Cerebellar nuclear complex (tissue), 1 donor: ENCODE measurements around the gene GPR27.

Source experiments
- DNase-seq, 2 experiments: peaks; one replicate each; lab custom pipeline; 2025; lab: John Stamatoyannopoulos, UW

The GPR27 gene

DNA sequence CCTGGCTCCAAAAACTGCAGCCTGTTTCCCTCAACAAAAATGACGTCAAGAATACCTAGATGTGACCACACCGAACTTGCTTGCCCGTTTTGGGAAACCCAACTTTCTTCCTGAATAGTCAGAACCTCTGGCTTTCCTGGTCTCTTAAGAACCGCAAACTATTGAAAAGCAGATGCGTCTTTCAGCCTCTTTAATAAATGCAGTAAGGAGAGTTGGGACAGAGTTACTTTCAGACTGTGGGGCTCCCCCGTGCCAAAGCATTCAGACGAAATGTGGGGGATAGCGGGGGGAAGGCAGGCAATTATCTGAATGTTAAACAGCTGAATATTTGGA, 32.5 kb downstream of the GPR27 start:
- DNase-seq, result no peak

DNA sequence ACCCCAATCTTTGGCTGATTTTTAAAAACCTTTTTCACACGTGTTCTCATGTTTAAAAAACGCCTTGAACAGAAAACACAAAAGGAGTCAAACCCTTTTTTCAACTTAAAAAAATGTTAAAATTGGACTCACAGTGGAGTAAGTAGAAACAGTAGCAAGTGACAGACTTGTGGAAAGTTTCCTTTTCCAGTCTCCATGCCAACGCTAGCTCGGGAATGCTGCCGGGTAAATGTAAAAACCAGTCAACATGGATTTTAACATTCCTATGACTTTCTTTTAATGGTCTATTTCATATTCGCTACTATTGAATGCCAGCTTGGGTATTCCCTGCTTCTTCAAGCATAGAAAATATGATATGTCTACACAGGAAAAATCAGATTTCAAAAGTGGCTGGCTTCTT, 32.9 kb downstream of the GPR27 start:
- DNase-seq, result no peak

DNA sequence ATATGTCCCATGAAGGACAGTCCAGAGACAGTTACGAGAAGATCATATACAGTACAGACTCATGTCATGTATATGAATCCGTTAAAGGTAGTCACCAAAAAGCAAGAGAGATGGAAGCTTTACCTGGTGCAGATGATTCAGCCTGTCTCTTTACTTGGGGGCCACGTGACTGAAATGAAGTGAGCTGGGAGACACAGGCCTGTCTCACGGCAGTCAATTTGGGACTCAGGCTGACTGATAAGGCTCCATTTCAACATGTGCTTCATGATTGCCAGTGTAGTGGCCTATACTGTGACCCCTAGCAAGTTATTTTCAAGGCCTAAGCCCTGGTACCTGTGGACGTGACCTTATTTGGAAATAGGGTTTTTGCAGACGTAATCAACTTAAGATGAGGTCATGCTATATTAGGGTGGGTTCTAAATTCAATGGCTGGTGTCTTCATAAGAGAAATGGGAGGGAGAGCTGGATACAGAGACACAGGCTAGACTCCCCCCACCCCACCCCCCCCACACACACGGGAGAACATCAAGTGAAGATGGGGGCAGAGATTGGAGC, 34.3 kb downstream of the GPR27 start:
- no peak for DNase-seq

DNA sequence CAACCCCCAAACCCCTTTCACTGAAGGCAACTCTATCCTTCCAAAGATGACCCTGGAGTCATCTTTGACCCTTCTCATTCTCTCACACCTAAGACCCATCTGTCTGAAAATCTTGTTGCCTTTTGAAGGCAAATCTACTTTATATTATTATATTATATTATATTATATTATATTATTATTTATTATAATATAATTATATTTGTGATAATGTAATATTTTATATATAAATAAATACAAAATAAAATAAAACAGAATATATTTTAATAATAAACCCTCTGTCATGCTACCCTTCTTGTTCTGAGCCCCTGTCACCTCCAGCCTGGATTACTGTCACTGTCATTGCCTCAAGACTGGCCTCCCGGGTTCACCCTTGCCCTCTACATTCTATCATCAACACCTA, 36.3 kb downstream of the GPR27 start:
- no peak for DNase-seq

DNA sequence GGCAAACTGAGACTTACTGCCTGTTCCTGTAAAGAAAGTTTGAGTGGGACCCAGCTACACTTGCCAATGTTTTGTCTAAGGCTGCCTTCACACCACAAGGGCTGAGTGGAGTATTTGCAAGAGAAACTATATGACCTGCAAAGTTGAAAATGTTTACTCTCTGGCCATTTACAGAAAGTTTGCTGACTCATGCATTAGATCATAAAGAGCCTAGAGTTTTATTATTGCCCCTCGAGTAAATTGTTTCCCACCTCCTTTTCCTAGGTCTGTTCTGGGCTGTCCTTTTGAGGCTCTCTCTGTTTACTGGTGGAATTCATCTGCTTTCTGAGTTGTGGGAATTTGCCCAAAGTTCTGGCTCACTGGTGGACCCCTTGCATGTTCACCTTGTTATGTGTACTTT, 38.0 kb downstream of the GPR27 start:
- no peak for DNase-seq

DNA sequence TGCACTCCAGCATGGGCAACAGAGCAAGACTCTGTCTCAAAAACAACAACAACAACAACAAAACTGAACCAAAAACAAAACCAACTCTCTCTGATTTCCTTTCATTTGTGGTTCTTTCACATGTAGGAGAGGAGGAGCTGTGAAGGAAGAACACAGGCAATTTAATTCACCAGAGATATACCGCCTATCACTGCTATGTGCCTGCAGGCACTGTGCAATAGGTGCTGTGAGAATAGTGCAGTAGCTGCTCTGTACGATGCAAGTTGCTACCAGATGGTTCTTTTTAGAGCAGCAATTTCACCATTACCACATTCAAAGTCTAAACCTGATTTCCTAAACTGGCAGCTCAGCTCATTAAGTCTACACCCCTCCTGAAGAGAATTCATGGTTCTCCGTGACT, 42.6 kb downstream of the GPR27 start:
- DNase-seq, result no peak

DNA sequence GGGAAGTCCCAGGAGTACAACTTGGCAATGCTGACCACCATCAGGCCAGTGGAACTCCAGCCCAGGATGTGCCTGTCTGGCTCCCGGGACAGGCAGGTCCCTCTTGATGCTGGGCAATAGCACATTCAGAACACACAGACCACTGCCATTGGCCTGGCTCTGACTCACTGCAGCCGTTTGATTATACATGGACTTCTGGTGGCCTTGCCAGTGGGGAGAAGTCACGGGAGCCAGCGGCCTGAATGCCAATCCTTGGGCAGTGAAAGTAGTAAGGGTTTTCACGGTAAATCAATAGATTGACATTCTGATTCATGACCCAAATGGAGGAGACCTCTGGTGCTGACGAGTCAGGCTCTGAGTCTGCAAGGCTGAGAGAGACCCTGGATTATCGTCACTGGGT, 43.8 kb downstream of the GPR27 start:
- DNase-seq, result no peak

DNA sequence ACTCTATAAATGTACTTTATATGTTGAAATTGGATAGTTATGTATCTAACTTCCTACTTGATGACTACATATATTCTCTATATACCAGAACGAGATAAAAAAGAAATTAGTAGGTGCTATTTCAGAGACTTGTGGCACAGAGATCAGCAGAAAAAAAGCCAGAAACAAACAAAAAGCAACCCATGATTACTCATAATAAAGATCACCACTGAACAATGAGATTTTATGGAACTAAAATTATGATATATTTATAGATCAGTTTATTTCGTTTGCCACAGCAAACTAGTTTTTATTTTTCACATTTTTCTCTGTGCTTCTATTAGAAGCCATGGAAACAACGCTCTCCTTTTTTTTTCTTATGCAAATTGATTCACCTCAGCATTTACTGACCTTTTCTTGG, 46.4 kb downstream of the GPR27 start:
- DNase-seq, result no peak

DNA sequence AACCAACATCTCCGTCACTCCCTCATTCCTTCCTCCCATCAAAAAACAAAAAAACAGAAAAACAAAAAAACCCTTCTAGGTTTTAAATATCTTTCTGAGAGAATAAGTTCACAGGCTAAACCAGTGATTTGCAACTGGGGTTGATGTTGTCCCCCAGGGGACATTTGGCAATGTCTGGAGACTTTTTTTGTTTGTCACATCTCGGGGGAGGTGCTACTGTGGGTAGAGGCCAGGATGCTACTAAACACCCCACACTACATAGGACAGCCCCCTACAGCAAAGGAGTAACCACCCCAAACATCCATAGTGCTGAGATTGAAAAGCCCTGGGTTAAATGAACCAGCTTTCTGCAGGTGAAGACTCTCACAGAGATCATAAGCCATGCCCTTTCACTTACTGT, 48.3 kb downstream of the GPR27 start:
- no peak for DNase-seq

DNA sequence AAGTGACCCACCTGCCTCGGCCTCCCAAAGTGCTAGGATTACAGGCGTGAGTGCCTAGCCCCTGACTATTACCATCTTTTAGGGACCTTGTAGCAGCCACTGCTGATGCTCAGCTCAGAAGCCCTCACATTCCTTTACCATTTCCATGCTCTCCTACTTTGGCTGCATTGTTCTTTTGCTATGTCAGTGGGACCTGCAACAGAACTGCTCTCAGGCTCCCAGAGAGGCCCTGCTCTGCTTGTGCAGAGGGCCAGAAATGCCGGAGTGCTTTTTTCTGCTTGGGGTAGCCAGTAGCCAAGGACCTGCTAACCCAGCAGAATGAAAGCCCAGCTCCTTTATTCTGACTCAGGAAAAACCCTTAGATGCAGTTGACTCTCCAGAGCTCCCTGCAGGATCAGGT, 49.6 kb downstream of the GPR27 start:
- DNase-seq, result no peak

DNA sequence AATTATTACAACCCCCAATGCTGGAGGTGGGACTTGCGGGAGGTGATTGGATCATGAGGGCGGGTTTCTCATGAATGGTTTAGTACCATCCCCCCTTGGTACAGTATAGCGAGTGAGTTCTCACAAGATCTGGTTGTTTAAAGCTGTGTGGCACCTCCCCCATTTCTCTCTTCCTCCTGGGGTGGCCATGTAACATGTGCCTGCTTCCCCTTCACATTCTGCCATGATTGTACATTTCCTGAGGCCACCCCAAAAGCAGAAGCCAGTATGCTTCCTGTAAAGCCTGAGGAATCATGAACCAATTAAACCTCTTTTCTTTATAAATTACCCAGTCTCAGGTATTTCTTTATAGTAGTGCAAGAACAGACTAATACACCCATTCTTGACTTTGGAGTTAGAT, 51.5 kb downstream of the GPR27 start:
- no peak for DNase-seq

DNA sequence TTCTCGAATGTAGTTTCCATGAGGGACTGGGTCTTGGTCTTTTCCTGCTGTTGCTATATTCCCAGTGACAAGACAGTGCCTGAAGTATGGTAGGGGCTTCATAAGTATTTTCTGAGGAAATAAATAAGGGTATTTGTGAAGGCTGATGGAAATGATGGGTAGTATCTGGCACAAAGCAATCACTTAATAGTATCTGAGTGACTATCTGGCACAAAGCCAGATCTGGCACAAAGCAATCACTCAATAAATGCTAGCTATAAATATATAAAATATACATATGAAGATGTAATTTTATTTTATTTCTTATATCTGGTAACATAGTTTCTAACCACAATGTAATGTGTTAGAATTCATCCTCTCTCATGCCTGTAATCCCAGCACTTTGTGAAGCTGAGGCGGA, 52.0 kb downstream of the GPR27 start:
- DNase-seq, result no peak
